HCT116 (cell line): ENCODE results near the gene LASP1NB.

ENCODE experiments used
- ATAC-seq: fragments of 200-7000 bp; cut with Tn5 transposase; 2 replicates; pipeline ENCODE4 v1.9.1; 2020; ENCODE audit warnings: mild to moderate bottlenecking, moderate library complexity
- BruUV-seq: library from RNA; stranded (reverse); fragments of 400-500 nt; replicated peaks from 2 replicates; lab custom pipeline; 2021; lab: Mats Ljungman, UMichigan
- CTCF ChIA-PET: fragments of 300-600 bp; sonication (Branson Sonifier 250); formaldehyde crosslinking; loops from one replicate; lab custom pipeline; 2021; ENCODE audit warnings: antibody characterized with exemption; lab: Charles Lee
- POLR2A ChIA-PET: fragments of 300-600, 350-600 bp; sonication (Branson Sonifier 250); formaldehyde crosslinking; loops from one replicate; lab custom pipeline; 2021; ENCODE audit warnings: antibody characterized with exemption; lab: Charles Lee
- RAD21 ChIA-PET, 2 experiments: fragments of 300-600 bp; sonication (Branson Sonifier 250); formaldehyde crosslinking; loops; one replicate each; lab custom pipeline; 2023; ENCODE audit warnings: low total read pairs in 2 of 2; ENCODE audit not compliant: uncharacterized antibody in 2 of 2, unreplicated experiment in 2 of 2, low non-redundant PET in 1 of 2; lab: Charles Lee
- DNase-seq: peaks from one replicate; pipeline ENCODE4 v3.0.0-alpha.2; 2010; ENCODE audit warnings: low read depth, low spot score
- H2AFZ ChIP-seq: fragments of 200-600 bp; shearing (Covaris generic), sonication (generic); 2 replicates; pipeline ENCODE4 v1.6.1; 2017; ENCODE audit warnings: low read depth, mixed run types, mixed read lengths, antibody characterized with exemption, low read length; ENCODE audit not compliant: poor library complexity, severe bottlenecking
- H3K27ac ChIP-seq: 2 replicates; pipeline ENCODE4 v1.5.1; 2012; ENCODE audit warnings: low read depth, low read length
- H3K27me3 ChIP-seq: fragments of 200-600 bp; sonication (generic); 2 replicates; pipeline ENCODE4 v1.6.1; 2016; ENCODE audit warnings: mixed run types, low read length, mixed read lengths; ENCODE audit not compliant: insufficient read depth
- H3K36me3 ChIP-seq, 2 experiments: fragments of 200-500 bp in 1 of 2; fragments of 200-600 bp in 1 of 2; sonication (Bioruptor generic) in 1 of 2; sonication (generic) in 1 of 2; 2 replicates each; pipeline versions ENCODE4 v1.5.1 to v1.6.1; 2014 to 2016; ENCODE audit warnings: low read length in 2 of 2, inconsistent platforms in 1 of 2, mixed read lengths in 1 of 2, mixed run types in 1 of 2; ENCODE audit not compliant: insufficient read depth in 2 of 2, control insufficient read depth in 1 of 2
- H3K4me1 ChIP-seq, 2 experiments: fragments of 200-600 bp in 1 of 2; sonication (generic) in 1 of 2; 2 replicates each; pipeline versions ENCODE4 v1.5.1 to v1.6.1; 2012 to 2017; ENCODE audit warnings: low read length in 2 of 2, inconsistent platforms in 1 of 2, mild to moderate bottlenecking in 1 of 2, mixed read lengths in 1 of 2, mixed run types in 1 of 2, moderate library complexity in 1 of 2; ENCODE audit not compliant: insufficient read depth in 2 of 2, control insufficient read depth in 1 of 2
- H3K4me2 ChIP-seq: fragments of 200-600 bp; sonication (generic); 2 replicates; pipeline ENCODE4 v1.6.1; 2017; ENCODE audit warnings: mixed run types, low read length, mixed read lengths
- H3K4me3 ChIP-seq, 2 experiments: fragments of 200-600 bp in 1 of 2; sonication (generic) in 1 of 2; replicated peaks in 1 of 2; 2 replicates each; pipeline ENCODE4 v1.5.1; 2011 to 2016; ENCODE audit warnings: low read length in 2 of 2, control low read depth in 1 of 2, low read depth in 1 of 2, mild to moderate bottlenecking in 1 of 2, mixed read lengths in 1 of 2, mixed run types in 1 of 2
- H3K79me2 ChIP-seq: fragments of 200-600 bp; sonication (generic); 2 replicates; pipeline ENCODE4 v1.6.1; 2017; ENCODE audit warnings: mild to moderate bottlenecking, mixed run types, low read length, moderate library complexity, mixed read lengths; ENCODE audit not compliant: insufficient read depth
- H3K9ac ChIP-seq: fragments of 200-600 bp; sonication (generic); 2 replicates; pipeline ENCODE4 v1.6.1; 2016; ENCODE audit warnings: low read length, mixed read lengths
- H3K9me2 ChIP-seq: fragments of 200-600 bp; sonication (generic), shearing (Covaris generic); 2 replicates; pipeline ENCODE4 v1.6.1; 2017; ENCODE audit warnings: mixed run types, mild to moderate bottlenecking, moderate library complexity; ENCODE audit not compliant: insufficient read depth
- H3K9me3 ChIP-seq, 2 experiments: fragments of 200-500 bp in 1 of 2; fragments of 200-600 bp in 1 of 2; sonication (Bioruptor generic) in 1 of 2; sonication (generic) in 1 of 2; 2 replicates each; pipeline ENCODE4 v1.6.1; 2014 to 2017; ENCODE audit warnings: low read length in 2 of 2, mixed read lengths in 2 of 2, inconsistent platforms in 1 of 2, low read depth in 1 of 2, mild to moderate bottlenecking in 1 of 2, mixed run types in 1 of 2, moderate library complexity in 1 of 2; ENCODE audit not compliant: control insufficient read depth in 1 of 2, insufficient read depth in 1 of 2
- H4K20me1 ChIP-seq: fragments of 200-600 bp; sonication (generic), shearing (Covaris generic); 2 replicates; pipeline ENCODE4 v1.6.1; 2017; ENCODE audit warnings: mixed run types, mild to moderate bottlenecking, moderate library complexity; ENCODE audit not compliant: insufficient read depth
- ATF3 ChIP-seq: IDR thresholded peaks from 2 replicates; pipeline ENCODE4 v1.6.1; 2012
- CTCF ChIP-seq, 3 experiments: fragments of 200-600 bp in 1 of 3; sonication (generic) in 1 of 3; IDR thresholded peaks in 2 of 3; conservative IDR thresholded peaks in 1 of 3; 2 replicates each; pipeline ENCODE4 v1.5.1; 2012 to 2017; ENCODE audit warnings: low read depth in 2 of 3, low read length in 2 of 3, antibody characterized with exemption in 1 of 3, borderline replicate concordance in 1 of 3, control low read depth in 1 of 3, mild to moderate bottlenecking in 1 of 3, mixed read lengths in 1 of 3, mixed run types in 1 of 3, moderate library complexity in 1 of 3; ENCODE audit not compliant: insufficient read depth in 1 of 3
- EGR1 ChIP-seq: IDR thresholded peaks from 2 replicates; pipeline ENCODE4 v1.6.1; 2012; ENCODE audit warnings: low read depth
- EZH2phosphoT487 ChIP-seq: fragments of 200-600 bp; IDR thresholded peaks from 2 replicates; pipeline ENCODE4 v1.6.1; 2018; ENCODE audit warnings: antibody characterized with exemption, borderline replicate concordance
- POLR2A ChIP-seq: IDR thresholded peaks from 2 replicates; pipeline ENCODE4 v1.7.0; 2011; ENCODE audit warnings: borderline replicate concordance; ENCODE audit not compliant: insufficient read depth, insufficient read length; ENCODE audit errors: extremely low read depth
- POLR2AphosphoS5 ChIP-seq: IDR thresholded peaks from 2 replicates; pipeline ENCODE4 v1.6.1; 2011; ENCODE audit warnings: mild to moderate bottlenecking, low read depth, low read length, moderate library complexity
- SIN3A ChIP-seq: IDR thresholded peaks from 2 replicates; pipeline ENCODE4 v1.6.1; 2012; ENCODE audit warnings: low read depth
- SRF ChIP-seq: IDR thresholded peaks from 2 replicates; pipeline ENCODE4 v1.6.1; 2012; ENCODE audit warnings: low read depth
- TCF7L2 ChIP-seq: IDR thresholded peaks from 2 replicates; pipeline ENCODE4 v1.7.0; 2011; ENCODE audit warnings: borderline replicate concordance, inconsistent platforms; ENCODE audit not compliant: insufficient read depth, insufficient read length; ENCODE audit errors: extremely low read depth
- ZBTB33 ChIP-seq: IDR thresholded peaks from 2 replicates; pipeline ENCODE4 v1.6.1; 2011; ENCODE audit warnings: mild to moderate bottlenecking, low read length, moderate library complexity; ENCODE audit not compliant: insufficient replicate concordance; ENCODE audit errors: extremely low read depth
- ZFX ChIP-seq: fragments of 450-650 bp; IDR thresholded peaks from 2 replicates; pipeline ENCODE4 v1.6.1; 2017
- intact Hi-C: fragments of 100-400 bp; cut with micrococcal nuclease; formaldehyde crosslinking; loops from 2 replicates; pipeline ENCODE4 v1.10.0; 2022

Gene LASP1NB

GRCh38 chr17:38890410-38890746 lies 35.0 kb upstream of the LASP1NB start:
- Histone ChIP-seq H3K4me3 (no peak overlapping the region), H3K27me3 (no peaks in the 10 kb centered on the region), H3K79me2 (peaks cover 48% of the 10 kb centered on the region), H3K4me1 (no peaks in the 10 kb centered on the region), H3K27ac (no peak overlapping the region), H2AFZ (no peak overlapping the region), H4K20me1 (no peaks in the 10 kb centered on the region), H3K9ac (no peak overlapping the region), H3K36me3 (peaks cover 15 to 32% of the 10 kb centered on the region in 2 experiments; a peak in 3 of 4 replicates), H3K9me2 (no peaks in the 10 kb centered on the region), H3K9me3 (no peaks in the 10 kb centered on the region), H3K4me2 (no peak overlapping the region)
- RAD21 ChIA-PET, result no interaction called here
- TF ChIP-seq ATF3, result no peak
- no peak for TF ChIP-seq EZH2phosphoT487
- no peak for TF ChIP-seq CTCF (IDR thresholded peaks at IDR 0.05 in 2 of 3, conservative IDR thresholded peaks at IDR 0.05 in 1 of 3; ENCODE audit: borderline replicate concordance in 1 of 3, insufficient read depth in 1 of 3, low read depth in 2 of 3, low read length in 2 of 3)
- TF ChIP-seq ZFX, result no peak
- TF ChIP-seq SRF, result no peak
- no peak for TF ChIP-seq ZBTB33
- TF ChIP-seq POLR2AphosphoS5, result no peak
- no peak for TF ChIP-seq POLR2A
- no peak for TF ChIP-seq TCF7L2
- TF ChIP-seq SIN3A, result no peak
- no peak for TF ChIP-seq EGR1
- CTCF ChIA-PET, result no interaction called here
- POLR2A ChIA-PET, result no interaction called here
- ATAC-seq (no peak), DNase-seq (no peak)
- no TSS peak for BruUV-seq
- intact Hi-C loops, result no loop called here
